ENCODE data around the gene PRSS16.

GRCh38 chr6:27230758-27231111 lies 16.8 kb upstream of the PRSS16 start:
- TF ChIP-seq POLR2A (IDR thresholded peaks at IDR 0.05) (no peak), CTCF (IDR thresholded peaks at IDR 0.05) (no peak), POLR2AphosphoS5 (IDR thresholded peaks at IDR 0.05) (no peak)
